Measurements from ENCODE around the gene GTF3C6. TPM values are rescaled to one million over a fixed set of nuclear protein-coding genes. Genes with fewer than 3 reads are reported as not detected.
A peak's percentile ranks its signal among the peaks of the same experiment; 100 is the strongest.

The GTF3C6 gene
- total RNA-seq, 2 donors from 2014 or later: 94.5 to 103 TPM

GRCh38 chr6:110999634-111000270 lies 41.2 kb downstream of the GTF3C6 start:
- no peaks in the 10 kb centered on the region for H3K4me1 Mint-ChIP-seq

DNA sequence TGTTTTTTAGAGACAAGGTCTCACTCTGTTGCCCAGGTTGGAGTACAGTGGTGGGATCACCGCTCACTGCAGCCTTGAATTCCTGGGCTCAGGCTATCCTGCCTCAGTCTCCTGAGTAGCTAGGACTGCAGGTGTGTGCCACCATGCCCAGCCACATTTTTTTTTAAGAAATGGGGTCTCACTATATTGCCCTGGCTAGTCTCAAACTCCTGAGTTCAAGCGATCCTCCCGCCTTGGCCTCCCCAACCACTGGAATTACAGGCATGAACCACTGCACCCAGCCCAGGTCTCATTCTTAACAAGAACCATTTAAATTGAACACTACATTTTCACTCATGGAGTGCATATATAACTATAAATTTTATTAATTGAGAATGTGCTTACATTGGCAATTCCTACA lies 43.8 kb downstream of the GTF3C6 start:
- H3K4me1 Mint-ChIP-seq: no peaks in the 10 kb centered on the region
- Histone ChIP-seq H3K36me3 (ENCODE audit: control insufficient read depth, insufficient read depth, low read length) (peaks cover 68% of the 10 kb centered on the region), H3K27me3 (ENCODE audit: control insufficient read depth, insufficient read depth, low read length, poor library complexity, severe bottlenecking) (no peaks in the 10 kb centered on the region), H3K9me3 (ENCODE audit: control insufficient read depth, low read length) (no peaks in the 10 kb centered on the region), H3K9ac (ENCODE audit: extremely low read depth, low read length, poor library complexity, severe bottlenecking) (no peak overlapping the region), H3K27ac (ENCODE audit: low read depth, low read length) (no peak overlapping the region), H3K4me3 (ENCODE audit: low read length) (no peak overlapping the region), H3K4me1 (ENCODE audit: control insufficient read depth, insufficient read depth, low read length) (no peaks in the 10 kb centered on the region)
- TF ChIP-seq CTCF (conservative IDR thresholded peaks at IDR 0.05): no peak
- peaks cover 56% of the 10 kb centered on the region for H3K36me3 Mint-ChIP-seq (ENCODE audit: low read depth)
- no peaks in the 10 kb centered on the region for H3K9me3 Mint-ChIP-seq
- no peak overlapping the region for H3K27ac Mint-ChIP-seq
- no peak for DNase-seq
- WGBS, 2 experiments (ENCODE audit: insufficient coverage in 1 of 2, insufficient read length in 1 of 2): 96 to 100% methylated on average over 3 of the region's 3 CpGs
- no peak overlapping the region for H3K4me3 Mint-ChIP-seq
- H3K27me3 Mint-ChIP-seq (ENCODE audit: insufficient read depth): no peaks in the 10 kb centered on the region

More at GRCh38 chr6:110999634-111000270, 41.2 kb downstream of the GTF3C6 start:
- H3K27me3 ChIP-seq (ENCODE audit: control insufficient read depth, insufficient read depth, low read length, poor library complexity, severe bottlenecking): no peaks in the 10 kb centered on the region
- 40 to 75% methylated on average over 1 to 2 of the region's 2 CpGs for WGBS, 2 experiments (ENCODE audit: insufficient coverage in 1 of 2, insufficient read length in 1 of 2)
- no peaks in the 10 kb centered on the region for H3K9me3 Mint-ChIP-seq
- no peak overlapping the region for H3K9ac ChIP-seq (ENCODE audit: extremely low read depth, low read length, poor library complexity, severe bottlenecking)
- peaks cover 78% of the 10 kb centered on the region for H3K36me3 ChIP-seq (ENCODE audit: control insufficient read depth, insufficient read depth, low read length)
- H3K4me1 ChIP-seq (ENCODE audit: control insufficient read depth, insufficient read depth, low read length): no peaks in the 10 kb centered on the region
- H3K9me3 ChIP-seq (ENCODE audit: control insufficient read depth, low read length): no peaks in the 10 kb centered on the region
- no peak for DNase-seq
- H3K27me3 Mint-ChIP-seq (ENCODE audit: insufficient read depth): no peaks in the 10 kb centered on the region
- H3K4me3 Mint-ChIP-seq: no peak overlapping the region
- no peak overlapping the region for H3K27ac Mint-ChIP-seq
- H3K36me3 Mint-ChIP-seq (ENCODE audit: low read depth): peaks cover 66% of the 10 kb centered on the region
- H3K4me3 ChIP-seq (ENCODE audit: low read length): no peak overlapping the region
- TF ChIP-seq CTCF (conservative IDR thresholded peaks at IDR 0.05): peak; percentile 80
- no peak overlapping the region for H3K27ac ChIP-seq (ENCODE audit: low read depth, low read length)

DNA sequence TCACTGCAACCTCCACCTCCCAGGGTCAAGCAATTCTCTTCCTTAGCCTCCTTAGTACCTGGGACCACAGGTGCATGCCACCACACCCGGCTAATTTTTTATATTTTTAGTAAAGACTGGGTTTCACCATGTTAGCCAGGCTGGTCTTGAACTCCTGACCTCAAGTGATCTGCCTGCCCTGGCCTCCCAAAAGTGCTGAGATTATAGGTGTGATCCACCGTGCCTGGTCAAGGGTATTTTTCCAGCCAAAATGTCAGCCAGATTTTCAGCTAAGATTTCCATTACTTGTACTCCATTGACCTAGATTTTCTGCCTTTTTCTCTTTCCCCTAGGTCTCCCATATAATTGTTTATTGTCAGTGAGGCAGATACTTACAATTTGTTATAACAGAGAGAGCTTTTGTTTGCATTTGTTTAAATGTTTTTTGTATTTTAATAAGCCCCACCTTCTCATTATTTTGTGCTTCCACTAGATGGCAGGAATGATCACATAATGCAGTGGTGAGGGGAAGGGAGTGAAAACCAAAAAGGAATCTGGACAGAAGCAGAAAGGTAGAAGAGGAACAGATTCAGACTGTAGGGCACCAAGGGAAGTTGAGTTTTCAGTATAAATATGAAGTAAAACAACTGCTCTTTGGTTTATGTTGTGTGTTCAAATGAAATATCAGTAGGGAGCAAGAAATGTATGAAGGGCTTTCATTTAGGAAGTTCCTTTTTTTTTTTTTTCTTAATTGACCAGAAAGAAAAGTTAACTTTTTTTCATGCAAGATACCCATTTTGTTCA lies 53.0 kb downstream of the GTF3C6 start:
- WGBS, 2 experiments (ENCODE audit: insufficient coverage in 1 of 2, insufficient read length in 1 of 2): 93% methylated on average over 2 of the region's 2 CpGs; no CpG with 5 or more reads in 1 of the 2 experiments
- Histone ChIP-seq H3K36me3 (ENCODE audit: control insufficient read depth, insufficient read depth, low read length) (peaks cover 65% of the 10 kb centered on the region), H3K27me3 (ENCODE audit: control insufficient read depth, insufficient read depth, low read length, poor library complexity, severe bottlenecking) (no peaks in the 10 kb centered on the region), H3K4me3 (ENCODE audit: low read length) (no peak overlapping the region), H3K9me3 (ENCODE audit: control insufficient read depth, low read length) (peaks cover 18% of the 10 kb centered on the region), H3K9ac (ENCODE audit: extremely low read depth, low read length, poor library complexity, severe bottlenecking) (no peak overlapping the region), H3K4me1 (ENCODE audit: control insufficient read depth, insufficient read depth, low read length) (no peaks in the 10 kb centered on the region), H3K27ac (ENCODE audit: low read depth, low read length) (no peak overlapping the region)
- Mint-ChIP-seq H3K27me3 (ENCODE audit: insufficient read depth) (no peaks in the 10 kb centered on the region), H3K4me3 (no peak overlapping the region), H3K36me3 (ENCODE audit: low read depth) (peaks cover 61% of the 10 kb centered on the region), H3K27ac (no peak overlapping the region), H3K9me3 (peaks cover 11% of the 10 kb centered on the region), H3K4me1 (peaks cover 1% of the 10 kb centered on the region)
- peak; percentile 83 for TF ChIP-seq CTCF (conservative IDR thresholded peaks at IDR 0.05)
- DNase-seq: no peak
